ENCODE measurements around the gene VAV2. TPM values are rescaled to one million over a fixed set of nuclear protein-coding genes. Genes with fewer than 3 reads are reported as not detected.

Gene VAV2
- total RNA-seq, 1 experiment from 2014 or later: 9.7 TPM

DNA sequence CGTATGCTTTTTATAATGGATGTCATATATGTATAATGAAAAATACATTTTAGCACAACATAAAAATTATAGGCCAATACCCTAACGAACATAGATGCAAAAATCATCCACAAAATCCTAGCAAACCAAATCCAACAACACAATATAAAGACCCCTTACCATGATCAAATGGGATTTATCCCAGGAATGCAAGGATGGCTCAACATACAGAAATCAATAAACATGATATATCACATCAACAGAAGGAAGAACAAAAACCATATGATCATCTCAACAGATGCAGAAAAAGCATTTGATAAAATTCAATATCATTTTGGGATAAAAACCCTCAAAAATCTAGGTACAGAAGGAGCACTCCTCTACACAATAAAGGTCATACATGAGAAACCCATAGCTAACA is 27.7 kb downstream of the VAV2 start:
- no peak for ATAC-seq
- Histone ChIP-seq H2AFZ (ENCODE audit: low read length) (no peak overlapping the region), H3K27me3 (ENCODE audit: low read length) (no peaks in the 10 kb centered on the region), H3F3A (ENCODE audit: low read length, unreplicated experiment) (no peaks in the 10 kb centered on the region), H3K9ac (ENCODE audit: low read length) (no peak overlapping the region), H3K4me1 (ENCODE audit: insufficient read depth, low read length) (no peaks in the 10 kb centered on the region), H3K4me3 (ENCODE audit: low read length) (no peak overlapping the region), H4K20me1 (ENCODE audit: low read length) (peaks cover 13% of the 10 kb centered on the region), H3K36me3 (ENCODE audit: low read depth, low read length) (peaks cover 2% of the 10 kb centered on the region; the same call in 1 of the 2 replicates), H3K79me2 (ENCODE audit: low read length) (peaks cover 92% of the 10 kb centered on the region), H3K9me3 (ENCODE audit: low read length) (no peaks in the 10 kb centered on the region), H3K27ac (ENCODE audit: low read length) (no peak overlapping the region), H3K9me2 (replicated peaks; ENCODE audit: low read length) (no peaks in the 10 kb centered on the region), H3K4me2 (ENCODE audit: low read length) (no peak overlapping the region)
- TF ChIP-seq, protein P1, sequence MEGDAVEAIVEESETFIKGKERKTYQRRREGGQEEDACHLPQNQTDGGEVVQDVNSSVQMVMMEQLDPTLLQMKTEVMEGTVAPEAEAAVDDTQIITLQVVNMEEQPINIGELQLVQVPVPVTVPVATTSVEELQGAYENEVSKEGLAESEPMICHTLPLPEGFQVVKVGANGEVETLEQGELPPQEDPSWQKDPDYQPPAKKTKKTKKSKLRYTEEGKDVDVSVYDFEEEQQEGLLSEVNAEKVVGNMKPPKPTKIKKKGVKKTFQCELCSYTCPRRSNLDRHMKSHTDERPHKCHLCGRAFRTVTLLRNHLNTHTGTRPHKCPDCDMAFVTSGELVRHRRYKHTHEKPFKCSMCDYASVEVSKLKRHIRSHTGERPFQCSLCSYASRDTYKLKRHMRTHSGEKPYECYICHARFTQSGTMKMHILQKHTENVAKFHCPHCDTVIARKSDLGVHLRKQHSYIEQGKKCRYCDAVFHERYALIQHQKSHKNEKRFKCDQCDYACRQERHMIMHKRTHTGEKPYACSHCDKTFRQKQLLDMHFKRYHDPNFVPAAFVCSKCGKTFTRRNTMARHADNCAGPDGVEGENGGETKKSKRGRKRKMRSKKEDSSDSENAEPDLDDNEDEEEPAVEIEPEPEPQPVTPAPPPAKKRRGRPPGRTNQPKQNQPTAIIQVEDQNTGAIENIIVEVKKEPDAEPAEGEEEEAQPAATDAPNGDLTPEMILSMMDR (conservative IDR thresholded peaks at IDR 0.05; ENCODE audit: low read depth, low read length): no peak
- TF ChIP-seq EZH2 (IDR thresholded peaks at IDR 0.05; ENCODE audit: low read length, unreplicated experiment) (no peak), EZH2phosphoT487 (IDR thresholded peaks at IDR 0.05; ENCODE audit: borderline replicate concordance, low read length) (no peak)
- BruUV-seq (replicated peaks): no TSS peak
- POLR2A ChIA-PET (ENCODE audit: unreplicated experiment): no interaction called here
- CTCF ChIA-PET: no interaction called here
- intact Hi-C loops (cut with micrococcal nuclease): no loop called here
- no peak for DNase-seq

GRCh38 chr9:133963166-133963565 is 29.0 kb downstream of the VAV2 start:
- H4K20me1 ChIP-seq (ENCODE audit: low read length): peaks cover 13% of the 10 kb centered on the region
- H2AFZ ChIP-seq (ENCODE audit: low read length): no peak overlapping the region
- peaks cover 2% of the 10 kb centered on the region; the same call in 1 of the 2 replicates for H3K36me3 ChIP-seq (ENCODE audit: low read depth, low read length)
- DNase-seq (no peak), ATAC-seq (no peak)
- H3K4me2 ChIP-seq (ENCODE audit: low read length): no peak overlapping the region
- H3K9me3 ChIP-seq (ENCODE audit: low read length): no peaks in the 10 kb centered on the region
- TF ChIP-seq EZH2phosphoT487 (IDR thresholded peaks at IDR 0.05; ENCODE audit: borderline replicate concordance, low read length) (no peak), EZH2 (IDR thresholded peaks at IDR 0.05; ENCODE audit: low read length, unreplicated experiment) (no peak)
- TF ChIP-seq, protein P1 (conservative IDR thresholded peaks at IDR 0.05; ENCODE audit: low read depth, low read length): no peak
- no peak overlapping the region for H3K9ac ChIP-seq (ENCODE audit: low read length)
- H3K79me2 ChIP-seq (ENCODE audit: low read length): peaks cover 84% of the 10 kb centered on the region
- H3K27ac ChIP-seq (ENCODE audit: low read length): no peak overlapping the region
- H3K4me1 ChIP-seq (ENCODE audit: insufficient read depth, low read length): no peaks in the 10 kb centered on the region
- H3F3A ChIP-seq (ENCODE audit: low read length, unreplicated experiment): no peaks in the 10 kb centered on the region
- no peaks in the 10 kb centered on the region for H3K27me3 ChIP-seq (ENCODE audit: low read length)
- intact Hi-C loops (cut with micrococcal nuclease): no loop called here
- no peaks in the 10 kb centered on the region for H3K9me2 ChIP-seq (replicated peaks; ENCODE audit: low read length)
- no TSS peak for BruUV-seq (replicated peaks)
- no peak overlapping the region for H3K4me3 ChIP-seq (ENCODE audit: low read length)
- ChIA-PET POLR2A (ENCODE audit: unreplicated experiment) (no interaction called here), CTCF (no interaction called here)

DNA sequence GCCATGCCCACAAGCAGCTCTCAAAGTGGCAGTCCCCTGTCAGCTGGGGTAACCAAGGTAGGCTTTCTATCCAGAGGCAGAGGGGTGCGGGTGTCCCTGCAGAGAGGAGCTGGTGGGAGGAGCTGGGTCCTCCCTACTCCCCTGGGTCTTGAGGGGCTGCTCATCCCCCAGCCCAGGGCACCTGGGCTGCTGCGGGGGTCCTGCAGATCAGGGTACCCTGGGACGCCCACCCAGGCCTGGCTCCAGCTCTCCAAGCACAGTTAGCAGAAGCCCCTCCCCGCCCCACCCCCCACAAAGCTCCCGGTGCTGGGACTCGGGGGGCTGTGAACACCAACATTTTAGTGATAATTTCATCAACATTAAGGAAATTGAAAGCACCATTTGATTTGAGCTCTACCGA is 29.8 kb downstream of the VAV2 start:
- Histone ChIP-seq H2AFZ (ENCODE audit: low read length) (no peak overlapping the region), H3K4me3 (ENCODE audit: low read length) (no peak overlapping the region), H3K79me2 (ENCODE audit: low read length) (peaks cover 76% of the 10 kb centered on the region), H3K9me3 (ENCODE audit: low read length) (no peaks in the 10 kb centered on the region), H3K4me1 (ENCODE audit: insufficient read depth, low read length) (no peaks in the 10 kb centered on the region), H3K27ac (ENCODE audit: low read length) (no peak overlapping the region), H4K20me1 (ENCODE audit: low read length) (peaks cover 7% of the 10 kb centered on the region), H3K36me3 (ENCODE audit: low read depth, low read length) (peaks cover 2% of the 10 kb centered on the region; the same call in 1 of the 2 replicates), H3K4me2 (ENCODE audit: low read length) (no peak overlapping the region), H3K9me2 (replicated peaks; ENCODE audit: low read length) (no peaks in the 10 kb centered on the region), H3K27me3 (ENCODE audit: low read length) (no peaks in the 10 kb centered on the region), H3K9ac (ENCODE audit: low read length) (no peak overlapping the region), H3F3A (ENCODE audit: low read length, unreplicated experiment) (no peaks in the 10 kb centered on the region)
- BruUV-seq (replicated peaks): no TSS peak
- no peak for TF ChIP-seq EZH2phosphoT487 (IDR thresholded peaks at IDR 0.05; ENCODE audit: borderline replicate concordance, low read length)
- no peak for TF ChIP-seq EZH2 (IDR thresholded peaks at IDR 0.05; ENCODE audit: low read length, unreplicated experiment)
- TF ChIP-seq, protein P1 (conservative IDR thresholded peaks at IDR 0.05; ENCODE audit: low read depth, low read length): no peak
- CTCF ChIA-PET: no interaction called here
- POLR2A ChIA-PET (ENCODE audit: unreplicated experiment): no interaction called here
- ATAC-seq: no peak
- intact Hi-C loops (cut with micrococcal nuclease): no loop called here
- DNase-seq: no peak
